PC-3 (cell line): Measurements from ENCODE around the gene COX7B.

Experiments used
- EZH2 ChIP-seq: fragments of 300-600 bp; sonication (generic); IDR thresholded peaks from one replicate; pipeline ENCODE4 v1.6.1; 2017; ENCODE audit warnings: antibody characterized with exemption, mild to moderate bottlenecking, low read length; ENCODE audit not compliant: unreplicated experiment
- EZH2phosphoT487 ChIP-seq: fragments of 300-600 bp; sonication (generic); IDR thresholded peaks from 2 replicates; pipeline ENCODE4 v1.6.1; 2018; ENCODE audit warnings: mild to moderate bottlenecking, antibody characterized with exemption, low read length, borderline replicate concordance
- TF ChIP-seq, protein P1 (sequence below): fragments of 300-600 bp; sonication (generic); conservative IDR thresholded peaks from 2 replicates; pipeline ENCODE4 v1.5.1; 2017; ENCODE audit warnings: antibody characterized with exemption, low read depth, mild to moderate bottlenecking, low read length

DNA sequence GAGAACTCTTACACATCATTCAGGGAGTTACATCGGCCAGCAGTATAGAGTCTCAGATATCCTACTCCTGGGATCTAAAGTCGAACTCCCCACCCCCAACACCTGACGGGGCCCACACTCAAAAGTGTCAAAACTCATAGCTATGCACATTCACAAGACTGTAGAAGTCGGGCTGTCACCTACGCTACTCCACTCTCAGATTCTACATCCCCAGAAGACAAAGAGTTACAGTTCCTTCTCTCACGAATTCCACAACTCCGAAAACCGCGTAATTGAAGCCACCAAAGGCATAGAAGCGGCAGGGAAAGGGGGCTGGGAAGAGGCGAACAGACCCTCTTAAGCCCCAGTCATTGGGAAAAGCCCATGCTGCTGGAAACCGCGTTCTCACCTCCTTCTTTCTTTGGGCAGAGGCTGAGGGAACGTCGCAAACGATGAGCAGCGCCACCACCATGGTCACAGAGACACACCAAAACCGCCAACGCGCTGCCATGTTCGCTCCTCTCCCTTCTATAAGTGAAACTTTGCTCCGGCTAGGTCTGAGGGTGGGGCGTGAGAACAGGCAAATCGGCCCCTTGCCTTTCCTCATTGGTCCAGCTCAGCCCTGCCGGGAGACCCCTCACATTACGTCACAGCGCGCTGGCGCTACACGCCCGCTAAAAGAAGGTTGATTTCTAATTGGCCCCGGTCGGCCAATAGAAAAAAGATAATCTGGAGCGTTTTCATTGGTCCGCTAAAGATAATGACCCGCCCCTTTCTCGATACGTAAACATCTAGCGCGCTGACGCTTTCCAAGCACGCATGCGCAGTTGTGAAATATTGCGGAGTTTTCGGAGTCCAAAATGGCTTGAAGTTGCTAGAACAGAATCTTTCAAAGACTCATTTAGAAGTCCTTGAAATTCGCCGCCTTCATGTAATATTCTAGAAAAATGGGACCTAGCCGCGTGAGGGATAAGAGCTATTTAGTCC is 4.1 kb upstream of the COX7B start, which contains the start of gene MAGT1:
- TF ChIP-seq, protein P1, sequence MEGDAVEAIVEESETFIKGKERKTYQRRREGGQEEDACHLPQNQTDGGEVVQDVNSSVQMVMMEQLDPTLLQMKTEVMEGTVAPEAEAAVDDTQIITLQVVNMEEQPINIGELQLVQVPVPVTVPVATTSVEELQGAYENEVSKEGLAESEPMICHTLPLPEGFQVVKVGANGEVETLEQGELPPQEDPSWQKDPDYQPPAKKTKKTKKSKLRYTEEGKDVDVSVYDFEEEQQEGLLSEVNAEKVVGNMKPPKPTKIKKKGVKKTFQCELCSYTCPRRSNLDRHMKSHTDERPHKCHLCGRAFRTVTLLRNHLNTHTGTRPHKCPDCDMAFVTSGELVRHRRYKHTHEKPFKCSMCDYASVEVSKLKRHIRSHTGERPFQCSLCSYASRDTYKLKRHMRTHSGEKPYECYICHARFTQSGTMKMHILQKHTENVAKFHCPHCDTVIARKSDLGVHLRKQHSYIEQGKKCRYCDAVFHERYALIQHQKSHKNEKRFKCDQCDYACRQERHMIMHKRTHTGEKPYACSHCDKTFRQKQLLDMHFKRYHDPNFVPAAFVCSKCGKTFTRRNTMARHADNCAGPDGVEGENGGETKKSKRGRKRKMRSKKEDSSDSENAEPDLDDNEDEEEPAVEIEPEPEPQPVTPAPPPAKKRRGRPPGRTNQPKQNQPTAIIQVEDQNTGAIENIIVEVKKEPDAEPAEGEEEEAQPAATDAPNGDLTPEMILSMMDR = no peak
- no peak for TF ChIP-seq EZH2phosphoT487
- TF ChIP-seq EZH2 = no peak
